Tibial nerve (tissue), 4 donors: ENCODE measurements around the gene NET1.

ENCODE experiments used
- CTCF ChIP-seq, 5 experiments: fragments of 200-600 bp in 3 of 5; fragments of 450-650 bp in 2 of 5; sonication (generic) in 3 of 5; IDR thresholded peaks; one replicate each; pipeline ENCODE4 v1.5.1; 2016 to 2019; ENCODE audit warnings: antibody characterized with exemption in 5 of 5, mild to moderate bottlenecking in 3 of 5, moderate library complexity in 2 of 5
- EP300 ChIP-seq, 2 donors: sonication (generic); formaldehyde crosslinking; IDR thresholded peaks; one replicate each; pipeline ENCODE4 v1.6.1; 2017; ENCODE audit warnings: antibody characterized with exemption in 2 of 2, mild to moderate bottlenecking in 1 of 2
- POLR2A ChIP-seq, 2 donors: fragments of 450-650 bp; IDR thresholded peaks; one replicate each; pipeline ENCODE4 v1.6.1; 2017; ENCODE audit warnings: antibody characterized with exemption in 2 of 2, mild to moderate bottlenecking in 2 of 2, moderate library complexity in 2 of 2

GRCh38 chr10:5457741-5458140 is 45.4 kb downstream of the NET1 start:
- TF ChIP-seq CTCF (IDR thresholded peaks at IDR 0.05) (no peak), POLR2A (IDR thresholded peaks at IDR 0.05) (no peak), EP300 (IDR thresholded peaks at IDR 0.05) (no peak)
